Measurements from ENCODE around the gene BANF2.

The BANF2 gene

DNA sequence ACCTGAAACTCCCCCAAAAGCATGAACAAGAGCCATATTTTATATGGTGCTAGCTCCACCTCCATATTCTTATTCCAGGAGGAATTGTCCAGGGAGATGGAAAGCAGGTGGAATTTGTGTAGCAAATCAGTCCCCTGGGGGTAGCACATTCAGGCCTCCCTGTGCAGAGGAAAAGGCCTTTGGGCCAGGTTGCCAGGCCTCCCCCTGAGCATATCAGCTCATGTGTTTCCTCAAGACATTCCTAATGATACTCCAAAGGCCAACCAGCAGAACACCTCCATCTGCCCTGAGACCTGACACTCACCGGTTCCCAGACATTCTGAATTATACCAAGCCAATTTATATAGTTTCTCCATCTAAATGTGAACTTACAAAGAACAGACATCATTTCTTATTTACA lies 2.6 kb upstream of the BANF2 start:
- Histone ChIP-seq H4K20me1 (ENCODE audit: control insufficient read depth, insufficient read depth, low read depth, low read length) (no peaks in the 10 kb centered on the region), H3K27ac (ENCODE audit: low read depth, low read length) (no peak overlapping the region), H3K36me3 (ENCODE audit: control insufficient read depth, low read length) (no peaks in the 10 kb centered on the region), H3K9me3 (ENCODE audit: control insufficient read depth, insufficient read depth, low read length) (peaks cover 8% of the 10 kb centered on the region; the same call in 1 of the 2 replicates), H3K4me1 (ENCODE audit: control insufficient read depth, low read length) (no peaks in the 10 kb centered on the region), H3K79me2 (ENCODE audit: control insufficient read depth, low read length) (no peaks in the 10 kb centered on the region), H3K27me3 (ENCODE audit: control insufficient read depth, low read length) (no peaks in the 10 kb centered on the region), H3F3A (ENCODE audit: control insufficient read depth, insufficient read depth) (no peaks in the 10 kb centered on the region), H3K4me2 (ENCODE audit: low read length) (no peak overlapping the region), H3K4me3 (ENCODE audit: low read length) (no peak overlapping the region), H3K9me2 (replicated peaks; ENCODE audit: control insufficient read depth, low read length) (no peaks in the 10 kb centered on the region)
- TF ChIP-seq EZH2phosphoT487 (IDR thresholded peaks at IDR 0.05; ENCODE audit: borderline replicate concordance, low read length) (no peak), CTCF (IDR thresholded peaks at IDR 0.05; ENCODE audit: low read depth, low read length, poor library complexity, severe bottlenecking) (no peak)

- H3K27me3 ChIP-seq (ENCODE audit: control insufficient read depth, low read length): no peaks in the 10 kb centered on the region
These were observed 1.4 kb upstream of the BANF2 start for GRCh38 chr20:17698384-17698783.

DNA sequence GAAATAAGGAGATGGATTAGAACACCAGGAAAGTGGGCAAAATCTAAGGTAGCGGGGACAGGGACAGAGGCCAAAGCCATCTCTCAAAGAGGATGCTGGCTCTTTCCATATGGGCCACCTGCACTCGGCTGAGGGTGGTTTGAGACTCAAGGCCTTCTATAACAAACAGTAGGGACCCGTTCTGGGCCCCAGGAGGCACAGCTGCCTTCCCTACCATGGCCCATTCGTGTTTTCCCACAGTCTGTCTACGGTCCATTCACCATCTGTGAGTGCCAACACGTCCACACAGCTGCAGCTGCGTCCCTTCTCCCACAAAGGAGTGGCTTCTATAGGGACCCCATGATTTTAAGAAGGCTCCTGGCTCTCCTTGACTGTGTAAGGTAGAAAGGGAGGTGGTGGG lies 871 bp downstream of the BANF2 start:
- no peaks in the 10 kb centered on the region for H3K4me1 ChIP-seq (ENCODE audit: control insufficient read depth, low read length)

More at GRCh38 chr20:17698384-17698783, 1.4 kb upstream of the BANF2 start:
- no peaks in the 10 kb centered on the region for H4K20me1 ChIP-seq (ENCODE audit: control insufficient read depth, insufficient read depth, low read depth, low read length)
- no peak overlapping the region for H3K27ac ChIP-seq (ENCODE audit: low read depth, low read length)
- no peak overlapping the region for H3K4me3 ChIP-seq (ENCODE audit: low read length)
- no peaks in the 10 kb centered on the region for H3F3A ChIP-seq (ENCODE audit: control insufficient read depth, insufficient read depth)
- peaks cover 8% of the 10 kb centered on the region; the same call in 1 of the 2 replicates for H3K9me3 ChIP-seq (ENCODE audit: control insufficient read depth, insufficient read depth, low read length)
- TF ChIP-seq EZH2phosphoT487 (IDR thresholded peaks at IDR 0.05; ENCODE audit: borderline replicate concordance, low read length) (no peak), CTCF (IDR thresholded peaks at IDR 0.05; ENCODE audit: low read depth, low read length, poor library complexity, severe bottlenecking) (no peak)
- H3K4me1 ChIP-seq (ENCODE audit: control insufficient read depth, low read length): no peaks in the 10 kb centered on the region
- H3K79me2 ChIP-seq (ENCODE audit: control insufficient read depth, low read length): no peaks in the 10 kb centered on the region
- H3K9me2 ChIP-seq (replicated peaks; ENCODE audit: control insufficient read depth, low read length): no peaks in the 10 kb centered on the region
- H3K36me3 ChIP-seq (ENCODE audit: control insufficient read depth, low read length): no peaks in the 10 kb centered on the region
- H3K4me2 ChIP-seq (ENCODE audit: low read length): no peak overlapping the region

More for the DNA sequence above, 871 bp downstream of the BANF2 start:
- TF ChIP-seq CTCF (IDR thresholded peaks at IDR 0.05; ENCODE audit: low read depth, low read length, poor library complexity, severe bottlenecking) (no peak), EZH2phosphoT487 (IDR thresholded peaks at IDR 0.05; ENCODE audit: borderline replicate concordance, low read length) (no peak)
- Histone ChIP-seq H3K9me3 (ENCODE audit: control insufficient read depth, insufficient read depth, low read length) (peaks cover 8% of the 10 kb centered on the region; the same call in 1 of the 2 replicates), H4K20me1 (ENCODE audit: control insufficient read depth, insufficient read depth, low read depth, low read length) (no peaks in the 10 kb centered on the region), H3K79me2 (ENCODE audit: control insufficient read depth, low read length) (no peaks in the 10 kb centered on the region), H3K4me3 (ENCODE audit: low read length) (no peak overlapping the region), H3K27me3 (ENCODE audit: control insufficient read depth, low read length) (no peaks in the 10 kb centered on the region), H3K36me3 (ENCODE audit: control insufficient read depth, low read length) (no peaks in the 10 kb centered on the region), H3K27ac (ENCODE audit: low read depth, low read length) (no peak overlapping the region), H3K9me2 (replicated peaks; ENCODE audit: control insufficient read depth, low read length) (no peaks in the 10 kb centered on the region), H3F3A (ENCODE audit: control insufficient read depth, insufficient read depth) (no peaks in the 10 kb centered on the region), H3K4me2 (ENCODE audit: low read length) (no peak overlapping the region)
